GM12878 (cell line): ENCODE measurements around the gene NEAT1. TPM values are rescaled to one million over a fixed set of nuclear protein-coding genes. Genes with fewer than 3 reads are reported as not detected.

Experiments used
- BACH1 ChIP-seq: fragments of 450-650 bp; IDR thresholded peaks from 2 replicates; pipeline ENCODE4 v1.6.1; 2017; ENCODE audit warnings: mild to moderate bottlenecking, borderline replicate concordance
- ESRRA ChIP-seq: IDR thresholded peaks from 2 replicates; pipeline ENCODE4 v1.6.1; 2012; ENCODE audit warnings: mild to moderate bottlenecking, low read length, improper control_type of control experiment
- ETV6 ChIP-seq, 2 experiments: fragments of 450-650 bp in 1 of 2; IDR thresholded peaks in 1 of 2; conservative IDR thresholded peaks in 1 of 2; 2 replicates each; pipeline ENCODE4 v1.6.1; 2014; ENCODE audit warnings: antibody characterized with exemption in 1 of 2, borderline replicate concordance in 1 of 2, low read depth in 1 of 2, mild to moderate bottlenecking in 1 of 2, moderate library complexity in 1 of 2
- FOXM1 ChIP-seq: IDR thresholded peaks from 2 replicates; pipeline ENCODE4 v1.6.1; 2012; ENCODE audit warnings: low read depth, mild to moderate bottlenecking, inconsistent platforms, low read length, moderate library complexity
- GATAD2B ChIP-seq: fragments of 450-650 bp; conservative IDR thresholded peaks from 2 replicates; pipeline ENCODE4 v1.6.1; 2017; ENCODE audit warnings: low read depth, mild to moderate bottlenecking, moderate library complexity
- KLF5 ChIP-seq: fragments of 450-650 bp; IDR thresholded peaks from 2 replicates; pipeline ENCODE4 v1.6.1; 2014; ENCODE audit warnings: mild to moderate bottlenecking; ENCODE audit not compliant: partially characterized antibody
- MEF2B ChIP-seq: fragments of 450-650 bp; IDR thresholded peaks from 2 replicates; pipeline ENCODE4 v1.6.1; 2018; ENCODE audit warnings: mild to moderate bottlenecking, moderate library complexity; ENCODE audit not compliant: partially characterized antibody, poor library complexity, severe bottlenecking
- MTA2 ChIP-seq: fragments of 450-650 bp; IDR thresholded peaks from 2 replicates; pipeline ENCODE4 v1.6.1; 2016; ENCODE audit warnings: low read depth, mild to moderate bottlenecking, moderate library complexity
- NFYB ChIP-seq: IDR thresholded peaks from 2 replicates; pipeline ENCODE4 v1.6.1; 2011; ENCODE audit warnings: low read depth, mild to moderate bottlenecking, low read length, improper control_type of control experiment, moderate library complexity; ENCODE audit not compliant: insufficient read depth
- PAX8 ChIP-seq: fragments of 450-650 bp; IDR thresholded peaks from 2 replicates; pipeline ENCODE4 v1.6.1; 2017; ENCODE audit warnings: mild to moderate bottlenecking, moderate library complexity
- POLR2A ChIP-seq: IDR thresholded peaks from 2 replicates; pipeline ENCODE4 v1.6.1; 2011; ENCODE audit warnings: low read depth, mild to moderate bottlenecking, low read length
- POLR2AphosphoS2 ChIP-seq: IDR thresholded peaks from 2 replicates; pipeline ENCODE4 v1.6.1; 2011; ENCODE audit warnings: low read depth, mild to moderate bottlenecking, low read length, improper control_type of control experiment, moderate library complexity
- POLR2AphosphoS5 ChIP-seq: IDR thresholded peaks from 2 replicates; pipeline ENCODE4 v1.6.1; 2011; ENCODE audit warnings: mild to moderate bottlenecking, low read length, inconsistent platforms
- RELA ChIP-seq: fragments of 450-650 bp; IDR thresholded peaks from 2 replicates; pipeline ENCODE4 v1.8.0; 2014; ENCODE audit warnings: borderline replicate concordance; ENCODE audit not compliant: partially characterized antibody
- RFX5 ChIP-seq: IDR thresholded peaks from 2 replicates; pipeline ENCODE4 v1.6.1; 2011; ENCODE audit warnings: low read depth, low read length, improper control_type of control experiment
- SMARCA5 ChIP-seq: fragments of 450-650 bp; IDR thresholded peaks from 2 replicates; pipeline ENCODE4 v1.6.1; 2017; ENCODE audit warnings: mild to moderate bottlenecking
- SP1 ChIP-seq: IDR thresholded peaks from one replicate; pipeline ENCODE4 v1.6.1; 2011; ENCODE audit warnings: low read depth, low read length
- SREBF2 ChIP-seq: IDR thresholded peaks from 2 replicates; pipeline ENCODE4 v1.6.1; 2012; ENCODE audit warnings: mild to moderate bottlenecking, low read length
- TARDBP ChIP-seq: IDR thresholded peaks from 2 replicates; pipeline ENCODE4 v1.6.1; 2016; ENCODE audit warnings: borderline replicate concordance
- TBL1XR1 ChIP-seq: IDR thresholded peaks from 2 replicates; pipeline ENCODE4 v1.6.1; 2012; ENCODE audit warnings: low read depth, low read length, improper control_type of control experiment
- YBX1 ChIP-seq: fragments of 450-650 bp; IDR thresholded peaks from 2 replicates; pipeline ENCODE4 v1.6.1; 2016; ENCODE audit warnings: antibody characterized with exemption
- ZBED1 ChIP-seq: IDR thresholded peaks from 2 replicates; pipeline ENCODE4 v1.6.1; 2016; ENCODE audit warnings: borderline replicate concordance
- ZNF274 ChIP-seq: IDR thresholded peaks from one replicate; pipeline ENCODE4 v1.8.0; 2011; ENCODE audit not compliant: insufficient read length, insufficient read depth
- ZNF622 ChIP-seq: fragments of 450-650 bp; IDR thresholded peaks from 2 replicates; pipeline ENCODE4 v1.6.1; 2017; ENCODE audit warnings: mild to moderate bottlenecking, inconsistent platforms
- ZNF687 ChIP-seq: fragments of 450-650 bp; IDR thresholded peaks from 2 replicates; pipeline ENCODE4 v1.6.1; 2017; ENCODE audit warnings: mild to moderate bottlenecking, moderate library complexity
- polyA plus RNA-seq, 11 experiments: library from polyadenylated mRNA; depleted of rRNA in 4 of 11; unstranded in 6 of 11; stranded (reverse) in 5 of 11; fragments of >200 nt; fragmentation: Nextera tagmentation in 4 of 11; fragmentation: Illumina TruSeq in 1 of 11; extraction: Ambion mirVana in 4 of 11; extraction: Trizol in 1 of 11; gene quantifications; 1 replicate in 1 of 11; 2 replicates in 10 of 11; pipeline versions ENCODE4 v1.2.1 to v1.2.3, GENCODE V29; 2011 to 2016; ENCODE audit warnings: inconsistent platforms in 2 of 11, missing spikeins in 2 of 11, low read depth in 1 of 11
- total RNA-seq, 4 experiments: library from RNA; depleted of rRNA in 3 of 4; stranded (reverse); fragments of >200 nt in 3 of 4; fragmentation: Illumina TruSeq in 1 of 4; extraction: Trizol in 1 of 4; gene quantifications; 2 replicates each; pipeline versions ENCODE4 v1.2.1 to v1.2.3, GENCODE V29; 2013 to 2021
- TF ChIP-seq, protein P1 (sequence below): IDR thresholded peaks from 2 replicates; pipeline ENCODE4 v1.6.1; 2011; ENCODE audit warnings: low read depth, mild to moderate bottlenecking, low read length, moderate library complexity, borderline replicate concordance; ENCODE audit errors: extremely low read depth
- TF ChIP-seq, protein P2 (sequence below): IDR thresholded peaks from 2 replicates; pipeline ENCODE4 v1.6.1; 2011; ENCODE audit warnings: borderline replicate concordance, low read depth, mild to moderate bottlenecking, moderate library complexity, low read length; ENCODE audit not compliant: insufficient read depth, poor library complexity, severe bottlenecking

The NEAT1 gene
- total and polyA plus RNA-seq, 10 of the 15 experiments (the other 5 are each of a cell fraction or from before 2014, with no cell fraction given): 13.6 to 328 (median 69.4) TPM

GRCh38 chr11:65440831-65441499 is 18.4 kb downstream of the NEAT1 start (continued):
- TF ChIP-seq KLF5 (no peak), FOXM1 (peak; percentile 96), SP1 (peak; percentile 63), RELA (peak; percentile 9), TBL1XR1 (peak; percentile 88; the same call in 1 of the 2 replicates), ESRRA (no peak), POLR2AphosphoS5 (peak; percentile 59; the same call in 1 of the 2 replicates), NFYB (no peak), ZNF687 (peak; percentile 14; the same call in 1 of the 2 replicates), ETV6 (conservative IDR thresholded peaks at IDR 0.05 in 1 of 2, IDR thresholded peaks at IDR 0.05 in 1 of 2; ENCODE audit: borderline replicate concordance in 1 of 2, low read depth in 1 of 2) (peak in 1 of 2 experiments; percentile 86; a peak in 2 of 4 replicates), BACH1 (0 out of 2 replicates have a peak, but pooled peaks have one; percentile 40), YBX1 (no peak), SMARCA5 (no peak), ZNF274 (no peak), ZBED1 (peak; percentile 50; the same call in 1 of the 2 replicates), POLR2AphosphoS2 (peak; percentile 90; the same call in 1 of the 2 replicates), POLR2A (peak; percentile 47; the same call in 1 of the 2 replicates), MEF2B (peak; percentile 90), MTA2 (peak; percentile 86), RFX5 (no peak), GATAD2B (peak; percentile 85), ZNF622 (no peak), PAX8 (0 out of 2 replicates have a peak, but pooled peaks have one; percentile 61), TARDBP (peak; percentile 67; the same call in 1 of the 2 replicates), SREBF2 (no peak)
- TF ChIP-seq, protein P1, sequence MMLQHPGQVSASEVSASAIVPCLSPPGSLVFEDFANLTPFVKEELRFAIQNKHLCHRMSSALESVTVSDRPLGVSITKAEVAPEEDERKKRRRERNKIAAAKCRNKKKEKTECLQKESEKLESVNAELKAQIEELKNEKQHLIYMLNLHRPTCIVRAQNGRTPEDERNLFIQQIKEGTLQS: no peak
- TF ChIP-seq, protein P2, sequence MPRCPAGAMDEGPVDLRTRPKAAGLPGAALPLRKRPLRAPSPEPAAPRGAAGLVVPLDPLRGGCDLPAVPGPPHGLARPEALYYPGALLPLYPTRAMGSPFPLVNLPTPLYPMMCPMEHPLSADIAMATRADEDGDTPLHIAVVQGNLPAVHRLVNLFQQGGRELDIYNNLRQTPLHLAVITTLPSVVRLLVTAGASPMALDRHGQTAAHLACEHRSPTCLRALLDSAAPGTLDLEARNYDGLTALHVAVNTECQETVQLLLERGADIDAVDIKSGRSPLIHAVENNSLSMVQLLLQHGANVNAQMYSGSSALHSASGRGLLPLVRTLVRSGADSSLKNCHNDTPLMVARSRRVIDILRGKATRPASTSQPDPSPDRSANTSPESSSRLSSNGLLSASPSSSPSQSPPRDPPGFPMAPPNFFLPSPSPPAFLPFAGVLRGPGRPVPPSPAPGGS: peak; percentile 71
